WI38 (cell line): ENCODE results near the gene BAIAP2.

ENCODE experiments used
- H3K4me3 ChIP-seq: 2 replicates; pipeline ENCODE4 v1.5.1; 2011; ENCODE audit warnings: low read depth, mild to moderate bottlenecking, control low read depth, low read length
- TF ChIP-seq, protein P1 (sequence below): IDR thresholded peaks from 2 replicates; pipeline ENCODE4 v1.5.1; 2012; ENCODE audit warnings: low read depth, mild to moderate bottlenecking, control low read depth, low read length

BAIAP2 gene

DNA sequence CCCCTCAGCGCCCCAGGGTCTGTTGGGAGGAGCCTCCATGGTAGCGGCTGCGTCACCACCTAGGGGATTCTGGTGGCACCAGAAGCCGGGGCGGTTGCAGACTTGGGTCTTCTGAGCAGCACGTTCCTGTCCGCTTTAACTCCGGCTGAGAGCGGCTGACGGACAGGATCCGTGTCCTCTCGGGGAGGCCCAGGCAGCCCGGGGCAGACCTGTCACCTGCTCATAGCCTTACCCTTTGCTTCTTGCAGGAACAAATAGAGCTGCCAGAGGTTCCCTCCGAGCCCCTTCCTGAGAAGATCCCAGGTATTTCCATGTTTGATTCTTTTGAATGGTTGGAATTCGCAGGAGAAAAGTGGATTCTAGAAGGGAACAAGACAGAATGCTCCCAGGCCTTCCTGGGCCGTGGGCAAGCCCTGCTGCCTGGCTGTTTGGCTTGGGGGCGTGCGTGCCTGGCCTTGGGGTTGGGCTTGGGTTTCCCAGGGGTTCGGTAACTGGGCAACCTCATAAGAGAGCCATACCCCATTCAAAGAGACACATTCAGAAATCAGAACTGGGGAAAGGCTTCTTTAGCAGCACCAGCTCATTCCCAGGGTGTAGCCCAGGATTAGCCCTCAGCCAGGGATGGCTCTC lies 36.7 kb upstream of the BAIAP2 start:
- TF ChIP-seq, protein P1, sequence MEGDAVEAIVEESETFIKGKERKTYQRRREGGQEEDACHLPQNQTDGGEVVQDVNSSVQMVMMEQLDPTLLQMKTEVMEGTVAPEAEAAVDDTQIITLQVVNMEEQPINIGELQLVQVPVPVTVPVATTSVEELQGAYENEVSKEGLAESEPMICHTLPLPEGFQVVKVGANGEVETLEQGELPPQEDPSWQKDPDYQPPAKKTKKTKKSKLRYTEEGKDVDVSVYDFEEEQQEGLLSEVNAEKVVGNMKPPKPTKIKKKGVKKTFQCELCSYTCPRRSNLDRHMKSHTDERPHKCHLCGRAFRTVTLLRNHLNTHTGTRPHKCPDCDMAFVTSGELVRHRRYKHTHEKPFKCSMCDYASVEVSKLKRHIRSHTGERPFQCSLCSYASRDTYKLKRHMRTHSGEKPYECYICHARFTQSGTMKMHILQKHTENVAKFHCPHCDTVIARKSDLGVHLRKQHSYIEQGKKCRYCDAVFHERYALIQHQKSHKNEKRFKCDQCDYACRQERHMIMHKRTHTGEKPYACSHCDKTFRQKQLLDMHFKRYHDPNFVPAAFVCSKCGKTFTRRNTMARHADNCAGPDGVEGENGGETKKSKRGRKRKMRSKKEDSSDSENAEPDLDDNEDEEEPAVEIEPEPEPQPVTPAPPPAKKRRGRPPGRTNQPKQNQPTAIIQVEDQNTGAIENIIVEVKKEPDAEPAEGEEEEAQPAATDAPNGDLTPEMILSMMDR = no peak
- no peak overlapping the region for H3K4me3 ChIP-seq

- TF ChIP-seq, protein P1 = no peak
- no peak overlapping the region for H3K4me3 ChIP-seq
Measured at GRCh38 chr17:80998748-80999535, 36.0 kb upstream of the BAIAP2 start.

GRCh38 chr17:80999536-81000333 lies 35.2 kb upstream of the BAIAP2 start:
- TF ChIP-seq, protein P1 = no peak
- H3K4me3 ChIP-seq = no peak overlapping the region

DNA sequence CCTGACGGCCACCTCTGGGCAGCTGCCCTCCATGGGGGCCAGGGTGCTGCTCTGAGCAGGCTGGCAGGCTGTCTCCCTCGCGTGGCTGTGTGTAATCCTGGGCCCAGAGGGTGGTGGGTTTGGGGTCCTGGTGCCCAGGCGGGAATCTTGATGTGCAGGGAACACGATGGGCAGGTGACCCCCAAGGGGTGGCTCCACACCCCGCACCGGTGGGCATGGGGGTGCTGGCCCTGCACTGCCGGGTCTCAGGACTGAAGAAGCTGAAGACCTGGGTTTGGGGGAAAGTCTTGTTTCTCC lies 34.7 kb upstream of the BAIAP2 start:
- no peak overlapping the region for H3K4me3 ChIP-seq
- TF ChIP-seq, protein P1 = no peak

DNA sequence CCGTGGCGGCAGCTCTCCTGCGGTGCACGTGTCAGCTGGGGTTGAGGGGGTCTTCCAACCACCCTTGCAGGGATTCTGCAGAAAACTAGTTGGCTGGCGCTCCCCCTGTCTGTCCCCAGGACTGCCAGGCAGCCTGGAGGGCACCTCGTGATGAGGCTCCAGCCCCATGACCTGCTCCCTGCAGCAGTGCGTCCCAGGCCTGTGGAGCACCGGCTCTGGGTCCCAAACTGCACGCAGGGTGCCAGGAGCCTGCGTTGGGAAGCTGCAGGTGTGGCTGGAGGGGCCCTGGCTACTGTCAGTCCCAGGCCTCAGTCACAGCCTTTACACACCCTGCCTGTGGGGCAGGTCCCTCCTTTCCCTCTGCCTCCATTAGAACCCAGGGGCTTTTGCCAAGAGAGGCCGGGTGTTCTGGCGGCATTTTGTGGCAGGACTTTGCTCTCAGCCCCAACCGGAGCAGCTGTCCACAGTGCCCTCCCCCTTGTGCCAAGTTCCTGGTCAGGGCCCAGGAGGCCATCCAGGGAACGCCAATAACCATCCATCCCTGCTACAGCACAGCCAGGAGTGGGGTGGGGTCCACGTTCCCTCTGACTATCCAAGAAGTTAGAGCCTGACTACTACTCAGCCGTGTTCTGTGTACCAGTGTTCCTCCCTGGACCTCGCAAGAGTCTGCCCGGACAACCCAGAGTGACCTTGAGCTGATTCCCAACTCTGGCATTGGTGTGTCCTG lies 34.2 kb upstream of the BAIAP2 start:
- H3K4me3 ChIP-seq = no peak overlapping the region
- TF ChIP-seq, protein P1 = no peak

GRCh38 chr17:81002013-81002384 lies 33.0 kb upstream of the BAIAP2 start:
- TF ChIP-seq, protein P1 = no peak
- H3K4me3 ChIP-seq = no peak overlapping the region
